T-cell (primary cell): ENCODE results near the gene BRWD1. TPM values are rescaled to one million over a fixed set of nuclear protein-coding genes. Genes with fewer than 3 reads are reported as not detected.

Experiments
- ATAC-seq, 4 experiments: fragments of 200-7000 bp in 3 of 4; fragments of 150-1000 bp in 1 of 4; cut with Tn5 transposase; replicated peaks in 1 of 4; 1 replicate in 3 of 4; 2 replicates in 1 of 4; pipeline ENCODE4 v1.10.0; 2021; ENCODE audit warnings: moderate library complexity in 3 of 4, mild to moderate bottlenecking in 2 of 4, moderate number of reproducible peaks in 1 of 4
- CTCF ChIA-PET, 2 donors: fragments of 300-600 bp; sonication (Branson Sonifier 250); formaldehyde crosslinking; loops; one replicate each; lab custom pipeline; 2022; ENCODE audit warnings: antibody characterized with exemption in 2 of 2; lab: Charles Lee
- POLR2A ChIA-PET, 2 donors: fragments of 300-600 bp; sonication (Branson Sonifier 250); formaldehyde crosslinking; loops; one replicate each; lab custom pipeline; 2022; ENCODE audit warnings: antibody characterized with exemption in 2 of 2; lab: Charles Lee
- DNase-seq, 35 experiments: peaks; one replicate each; pipeline versions ENCODE4 v3.0.0 to v3.0.0-alpha.2; 2013 to 2023
- H3K27ac ChIP-seq: one replicate; pipeline ENCODE4 v1.5.1; 2013; ENCODE audit warnings: low read length
- H3K27me3 ChIP-seq, 2 experiments: replicated peaks in 1 of 2; 1 replicate in 1 of 2; 2 replicates in 1 of 2; pipeline versions ENCODE4 v1.6.1 to v1.7.0; 2013; ENCODE audit warnings: low read length in 1 of 2, mixed read lengths in 1 of 2; ENCODE audit not compliant: control insufficient read depth in 2 of 2, insufficient read depth in 2 of 2; ENCODE audit errors: extremely low read depth in 1 of 2
- H3K36me3 ChIP-seq, 2 donors: 1 replicate in 1 of 2; 2 replicates in 1 of 2; pipeline versions ENCODE4 v1.6.1 to v1.7.0; 2013; ENCODE audit warnings: low read length in 1 of 2; ENCODE audit not compliant: control insufficient read depth in 2 of 2, insufficient read depth in 1 of 2; ENCODE audit errors: extremely low read depth in 1 of 2
- H3K4me1 ChIP-seq, 2 experiments: 1 replicate in 1 of 2; 2 replicates in 1 of 2; pipeline versions ENCODE4 v1.6.1 to v1.7.0; 2013; ENCODE audit warnings: low read length in 2 of 2, mixed read lengths in 1 of 2; ENCODE audit not compliant: insufficient read depth in 2 of 2, control insufficient read depth in 1 of 2; ENCODE audit errors: extremely low read depth in 1 of 2
- H3K4me3 ChIP-seq, 2 donors: 1 replicate in 1 of 2; 2 replicates in 1 of 2; pipeline versions ENCODE4 v1.5.1 to v1.7.0; 2013; ENCODE audit warnings: mild to moderate bottlenecking in 2 of 2, low read length in 1 of 2, moderate library complexity in 1 of 2; ENCODE audit not compliant: control insufficient read depth in 1 of 2; ENCODE audit errors: extremely low read depth in 1 of 2
- H3K9me3 ChIP-seq: 2 replicates; pipeline ENCODE4 v1.7.0; 2013
- H3K27ac Mint-ChIP-seq, 2 donors: one replicate each; pipeline ENCODE4 v1.8.0; 2020 to 2021; ENCODE audit warnings: mild to moderate bottlenecking in 2 of 2, mixed read lengths in 2 of 2
- H3K27me3 Mint-ChIP-seq, 2 donors: one replicate each; pipeline ENCODE4 v1.8.0; 2021 to 2022; ENCODE audit warnings: mixed read lengths in 2 of 2
- H3K36me3 Mint-ChIP-seq: one replicate; pipeline ENCODE4 v1.8.0; 2021; ENCODE audit warnings: mixed read lengths
- H3K4me1 Mint-ChIP-seq, 3 donors: one replicate each; pipeline ENCODE4 v1.8.0; 2020 to 2022; ENCODE audit warnings: mixed read lengths in 3 of 3, mild to moderate bottlenecking in 1 of 3
- H3K4me3 Mint-ChIP-seq, 3 donors: one replicate each; pipeline ENCODE4 v1.8.0; 2020 to 2022; ENCODE audit warnings: mild to moderate bottlenecking in 3 of 3, mixed read lengths in 3 of 3, moderate library complexity in 3 of 3
- H3K9me3 Mint-ChIP-seq, 3 donors: one replicate each; pipeline ENCODE4 v1.8.0; 2020 to 2022; ENCODE audit warnings: mixed read lengths in 3 of 3
- WGBS: methylation state at CpG from one replicate; pipeline ENCODE4 v1.1.5; 2013; ENCODE audit warnings: missing lambda C conversion rate; ENCODE audit not compliant: insufficient coverage; 5-methylcytosine and 5-hydroxymethylcytosine counted together
- total RNA-seq, 35 experiments: library from RNA in 6 of 35; stranded (reverse) in 6 of 35; fragments of 120-200 nt in 1 of 35; gene quantifications; one replicate each; pipeline versions ENCODE4 v1.2.1 to v1.2.4 and lab custom pipeline; 2013 to 2026

Gene BRWD1
- total RNA-seq, 5 donors from 2014 or later (not counting 1 experiment from before 2014, with no cell fraction given) = 70.2 to 86.3 (median 75.2) TPM

GRCh38 chr21:39312112-39313041 lies 1.1 kb downstream of the BRWD1 start:
- H3K27me3 Mint-ChIP-seq = no peaks in the 10 kb centered on the region
- Histone ChIP-seq H3K4me1 (peaks cover 13 to 29% of the 10 kb centered on the region in 2 experiments), H3K4me3 (peak overlapping the region; percentile 44 to 82), H3K9me3 (no peaks in the 10 kb centered on the region), H3K27ac (peak overlapping the region; percentile 30), H3K27me3 (no peaks in the 10 kb centered on the region), H3K36me3 (peaks cover 6 to 14% of the 10 kb centered on the region in 2 donors)
- H3K27ac Mint-ChIP-seq = peak overlapping the region; percentile 91 to 96
- H3K4me1 Mint-ChIP-seq = peaks cover 57 to 66% (median 58%) of the 10 kb centered on the region in 3 donors
- H3K9me3 Mint-ChIP-seq = no peaks in the 10 kb centered on the region
- peaks cover 20% of the 10 kb centered on the region for H3K36me3 Mint-ChIP-seq
- POLR2A ChIA-PET = interaction anchor here (0.6 to 2.1 kb wide), 16 partner anchors 9 to 1749 kb away, joined by 3 to 15 read pairs (median 3); partner anchors contain the start of gene HMGN1 (in 1 of the 2)
- WGBS = 2% methylated on average over 37 of the region's 65 CpGs
- peak; percentile 89 to 98 (median 95) for DNase-seq
- CTCF ChIA-PET = interaction anchor here (0.6 to 1.6 kb wide), 10 partner anchors 8 to 129 kb away, joined by 3 to 12 read pairs (median 4); partner anchors contain the start of gene PSMG1 (in 1 of the 2)
- H3K4me3 Mint-ChIP-seq = peak overlapping the region; percentile 88 to 90 (median 88)
- ATAC-seq = peak; percentile 81 to 88 (median 86)

- Histone ChIP-seq H3K4me3 (no peak overlapping the region), H3K9me3 (no peaks in the 10 kb centered on the region), H3K27ac (no peak overlapping the region), H3K27me3 (no peaks in the 10 kb centered on the region), H3K36me3 (peaks cover 6 to 17% of the 10 kb centered on the region in 2 donors), H3K4me1 (peaks cover 13 to 29% of the 10 kb centered on the region in 2 experiments)
- H3K36me3 Mint-ChIP-seq = peaks cover 20% of the 10 kb centered on the region
- H3K4me3 Mint-ChIP-seq = peak overlapping the region in 2 of 3 donors; percentile 28 to 90
- peaks cover 55 to 62% (median 57%) of the 10 kb centered on the region in 3 donors for H3K4me1 Mint-ChIP-seq
- DNase-seq = no peak
- no peak for ATAC-seq
- H3K27me3 Mint-ChIP-seq = no peaks in the 10 kb centered on the region
- H3K27ac Mint-ChIP-seq = peak overlapping the region; percentile 28 to 43
- WGBS = 97% methylated on average over 6 of the region's 7 CpGs
- H3K9me3 Mint-ChIP-seq = no peaks in the 10 kb centered on the region
- POLR2A ChIA-PET = interaction anchor here (0.6 to 2.1 kb wide), 6 partner anchors 8 to 77 kb away, joined by 3 to 15 read pairs (median 5); no protein-coding TSS in a partner anchor
- CTCF ChIA-PET = interaction anchor here in 1 of 2 donors (1.0 kb wide), 1 partner anchor 9 kb away, joined by 7 read pairs; no protein-coding TSS in a partner anchor
These were observed 2.3 kb downstream of the BRWD1 start for GRCh38 chr21:39311164-39311563.

- H3K4me3 Mint-ChIP-seq = no peak overlapping the region
- H3K27ac ChIP-seq = no peak overlapping the region
- no peaks in the 10 kb centered on the region for H3K9me3 ChIP-seq
- no CpG with 5 or more reads among the region's 1 CpG for WGBS
- ATAC-seq (no peak), DNase-seq (no peak)
- H3K4me3 ChIP-seq = no peak overlapping the region
- no peaks in the 10 kb centered on the region for H3K27me3 ChIP-seq
- H3K27ac Mint-ChIP-seq = no peak overlapping the region
- H3K27me3 Mint-ChIP-seq = no peaks in the 10 kb centered on the region
- ChIA-PET CTCF (no interaction called here), POLR2A (no interaction called here)
- H3K9me3 Mint-ChIP-seq = no peaks in the 10 kb centered on the region
- peaks cover 8 to 20% of the 10 kb centered on the region in 2 experiments for H3K4me1 ChIP-seq
- peaks cover 24% of the 10 kb centered on the region for H3K36me3 Mint-ChIP-seq
- peaks cover 10 to 22% of the 10 kb centered on the region in 2 donors for H3K36me3 ChIP-seq
- H3K4me1 Mint-ChIP-seq = peaks cover 50 to 53% (median 51%) of the 10 kb centered on the region in 3 donors
These were observed 6.0 kb downstream of the BRWD1 start for GRCh38 chr21:39307466-39307865.

- ChIA-PET CTCF (interaction anchor here in 1 of 2 donors (0.6 kb wide), 1 partner anchor 100 kb away, joined by 3 read pairs; no protein-coding TSS in a partner anchor), POLR2A (interaction anchor here (0.6 to 1.5 kb wide), 3 partner anchors 12 to 141 kb away, joined by 3 to 6 read pairs (median 4); no protein-coding TSS in a partner anchor)
- peaks cover 0 to 4% (median 3%) of the 10 kb centered on the region in 3 donors for H3K9me3 Mint-ChIP-seq
- H3K27ac ChIP-seq = no peak overlapping the region
- peaks cover 44 to 53% (median 44%) of the 10 kb centered on the region in 3 donors for H3K4me1 Mint-ChIP-seq
- DNase-seq = no peak
- WGBS = no CpG with 5 or more reads among the region's 3 CpGs
- peaks cover 4 to 37% of the 10 kb centered on the region in 2 donors for H3K36me3 ChIP-seq
- ATAC-seq = no peak
- H3K4me3 Mint-ChIP-seq = peak overlapping the region in 1 of 3 donors; percentile 8
- no peak overlapping the region for H3K27ac Mint-ChIP-seq
- H3K36me3 Mint-ChIP-seq = peaks cover 45% of the 10 kb centered on the region
- no peak overlapping the region for H3K4me3 ChIP-seq
- H3K27me3 Mint-ChIP-seq = no peaks in the 10 kb centered on the region
- peaks cover 0 to 5% of the 10 kb centered on the region in 2 experiments for H3K4me1 ChIP-seq
- no peaks in the 10 kb centered on the region for H3K27me3 ChIP-seq
- H3K9me3 ChIP-seq = no peaks in the 10 kb centered on the region
These were observed 12.8 kb downstream of the BRWD1 start for GRCh38 chr21:39300587-39300986.

- DNase-seq (no peak), ATAC-seq (no peak)
- no peak overlapping the region for H3K27ac Mint-ChIP-seq
- H3K36me3 Mint-ChIP-seq = peaks cover 67% of the 10 kb centered on the region
- H3K9me3 Mint-ChIP-seq = peaks cover 0 to 4% (median 3%) of the 10 kb centered on the region in 3 donors
- CTCF ChIA-PET = interaction anchor here in 1 of 2 donors (1.0 to 1.1 kb wide), 2 partner anchors 15 to 129 kb away, joined by 3 read pairs; no protein-coding TSS in a partner anchor
- peaks cover 0 to 5% of the 10 kb centered on the region in 2 experiments for H3K4me1 ChIP-seq
- no CpG with 5 or more reads among the region's 2 CpGs for WGBS
- no peaks in the 10 kb centered on the region for H3K9me3 ChIP-seq
- H3K4me3 ChIP-seq = no peak overlapping the region
- POLR2A ChIA-PET = interaction anchor here in 1 of 2 donors (0.6 to 2.1 kb wide), 2 partner anchors 15 to 113 kb away, joined by 3 to 15 read pairs; no protein-coding TSS in a partner anchor
- H3K27me3 Mint-ChIP-seq = no peaks in the 10 kb centered on the region
- H3K27ac ChIP-seq = no peak overlapping the region
- H3K27me3 ChIP-seq = no peaks in the 10 kb centered on the region
- peaks cover 0 to 64% of the 10 kb centered on the region in 2 donors for H3K36me3 ChIP-seq
- H3K4me1 Mint-ChIP-seq = peaks cover 37 to 42% (median 38%) of the 10 kb centered on the region in 3 donors
- no peak overlapping the region for H3K4me3 Mint-ChIP-seq
These were observed 16.5 kb downstream of the BRWD1 start for GRCh38 chr21:39296891-39297290.

- ChIA-PET CTCF (interaction anchor here in 1 of 2 donors (0.5 kb wide), 1 partner anchor 103 kb away, joined by 3 read pairs; no protein-coding TSS in a partner anchor), POLR2A (no interaction called here)
- no CpG with 5 or more reads among the region's 1 CpG for WGBS
- Mint-ChIP-seq H3K27me3 (no peaks in the 10 kb centered on the region), H3K27ac (peak overlapping the region in 1 of 2 donors; percentile 19), H3K4me1 (peaks cover 0 to 12% (median 11%) of the 10 kb centered on the region in 3 donors), H3K4me3 (no peak overlapping the region), H3K36me3 (peaks cover 73% of the 10 kb centered on the region), H3K9me3 (no peaks in the 10 kb centered on the region)
- no peak for ATAC-seq
- no peak for DNase-seq
- no peaks in the 10 kb centered on the region for H3K9me3 ChIP-seq
- no peaks in the 10 kb centered on the region for H3K27me3 ChIP-seq
- no peak overlapping the region for H3K4me3 ChIP-seq
- H3K36me3 ChIP-seq = peaks cover 3 to 58% of the 10 kb centered on the region in 2 donors
- no peak overlapping the region for H3K27ac ChIP-seq
- no peaks in the 10 kb centered on the region for H3K4me1 ChIP-seq
These were observed 24.4 kb downstream of the BRWD1 start for GRCh38 chr21:39288987-39289386.
